ENCODE results near the gene WARS2. TPM values are rescaled to one million over a fixed set of nuclear protein-coding genes. Genes with fewer than 3 reads are reported as not detected.

The WARS2 gene
- total RNA-seq, 1 donor from 2014 or later, result 11.9 TPM

DNA sequence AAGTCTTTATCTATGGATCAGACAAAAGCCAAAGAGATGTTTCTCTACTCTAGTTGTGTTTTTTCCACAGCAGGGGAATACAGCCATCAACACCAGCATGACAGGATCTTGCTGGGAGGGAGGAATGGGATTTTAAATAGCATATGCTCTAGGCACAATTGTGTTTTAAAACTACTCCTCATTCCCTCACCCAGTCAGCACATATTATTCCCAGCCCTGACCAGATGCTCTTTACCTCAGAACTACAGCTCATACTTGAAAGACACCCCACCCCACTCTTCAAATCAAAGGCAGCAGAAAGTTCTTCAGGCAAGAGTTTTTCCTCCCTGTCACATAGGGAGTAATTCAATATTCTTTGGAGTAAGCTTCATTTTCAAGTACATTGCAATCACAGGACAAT, 106.1 kb downstream of the WARS2 start:
- Histone ChIP-seq H3K9me3 (no peaks in the 10 kb centered on the region), H3K27ac (no peak overlapping the region), H3K36me3 (peaks cover 13 to 28% of the 10 kb centered on the region in 2 donors), H3K27me3 (no peaks in the 10 kb centered on the region), H3K4me3 (no peak overlapping the region), H3K4me1 (no peaks in the 10 kb centered on the region)
- no peak for DNase-seq (ENCODE audit: low spot score in 2 of 2)
- TF ChIP-seq, protein P1, sequence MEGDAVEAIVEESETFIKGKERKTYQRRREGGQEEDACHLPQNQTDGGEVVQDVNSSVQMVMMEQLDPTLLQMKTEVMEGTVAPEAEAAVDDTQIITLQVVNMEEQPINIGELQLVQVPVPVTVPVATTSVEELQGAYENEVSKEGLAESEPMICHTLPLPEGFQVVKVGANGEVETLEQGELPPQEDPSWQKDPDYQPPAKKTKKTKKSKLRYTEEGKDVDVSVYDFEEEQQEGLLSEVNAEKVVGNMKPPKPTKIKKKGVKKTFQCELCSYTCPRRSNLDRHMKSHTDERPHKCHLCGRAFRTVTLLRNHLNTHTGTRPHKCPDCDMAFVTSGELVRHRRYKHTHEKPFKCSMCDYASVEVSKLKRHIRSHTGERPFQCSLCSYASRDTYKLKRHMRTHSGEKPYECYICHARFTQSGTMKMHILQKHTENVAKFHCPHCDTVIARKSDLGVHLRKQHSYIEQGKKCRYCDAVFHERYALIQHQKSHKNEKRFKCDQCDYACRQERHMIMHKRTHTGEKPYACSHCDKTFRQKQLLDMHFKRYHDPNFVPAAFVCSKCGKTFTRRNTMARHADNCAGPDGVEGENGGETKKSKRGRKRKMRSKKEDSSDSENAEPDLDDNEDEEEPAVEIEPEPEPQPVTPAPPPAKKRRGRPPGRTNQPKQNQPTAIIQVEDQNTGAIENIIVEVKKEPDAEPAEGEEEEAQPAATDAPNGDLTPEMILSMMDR (IDR thresholded peaks at IDR 0.05), result no peak
- intact Hi-C loops (cut with DNase I), result no loop called here

- Histone ChIP-seq H3K36me3 (peaks cover 13 to 24% of the 10 kb centered on the region in 2 donors), H3K4me3 (no peak overlapping the region), H3K27me3 (no peaks in the 10 kb centered on the region), H3K27ac (no peak overlapping the region), H3K9me3 (no peaks in the 10 kb centered on the region), H3K4me1 (no peaks in the 10 kb centered on the region)
- TF ChIP-seq, protein P1 (IDR thresholded peaks at IDR 0.05), result no peak
- no peak for DNase-seq (ENCODE audit: low spot score in 2 of 2)
- intact Hi-C loops (cut with DNase I), result no loop called here
These were observed 107.5 kb downstream of the WARS2 start for GRCh38 chr1:119032986-119033385.

GRCh38 chr1:119027759-119028158, 112.7 kb downstream of the WARS2 start:
- TF ChIP-seq, protein P1 (IDR thresholded peaks at IDR 0.05), result no peak
- Histone ChIP-seq H3K36me3 (peaks cover 9 to 23% of the 10 kb centered on the region in 2 donors), H3K27ac (no peak overlapping the region), H3K4me3 (no peak overlapping the region), H3K27me3 (no peaks in the 10 kb centered on the region), H3K9me3 (peaks cover 0 to 5% of the 10 kb centered on the region in 2 donors), H3K4me1 (no peaks in the 10 kb centered on the region)
- intact Hi-C loops (cut with DNase I), result no loop called here
- DNase-seq (ENCODE audit: low spot score in 2 of 2), result no peak

DNA sequence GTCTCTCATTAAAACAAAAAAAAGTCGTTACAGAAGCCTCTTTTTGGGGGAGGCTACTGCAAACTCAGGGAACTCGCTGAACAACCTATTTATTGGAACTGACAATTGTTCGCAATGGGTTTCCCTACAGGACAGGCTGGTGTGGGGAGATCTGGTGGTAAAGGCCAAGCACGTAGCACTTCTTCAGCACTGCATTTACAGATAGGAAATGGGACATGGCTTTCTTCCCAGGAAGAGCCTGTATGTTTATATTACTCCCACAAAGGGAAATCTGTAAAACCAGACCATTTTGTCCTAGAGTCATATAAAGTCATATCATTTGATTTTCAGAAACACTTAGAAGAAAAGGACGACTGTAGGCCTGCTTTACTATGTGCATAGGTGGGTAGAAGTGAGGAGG, 113.5 kb downstream of the WARS2 start:
- Histone ChIP-seq H3K36me3 (peaks cover 7 to 19% of the 10 kb centered on the region in 2 donors), H3K9me3 (peaks cover 0 to 5% of the 10 kb centered on the region in 2 donors), H3K27me3 (no peaks in the 10 kb centered on the region), H3K4me3 (no peak overlapping the region), H3K27ac (no peak overlapping the region), H3K4me1 (no peaks in the 10 kb centered on the region)
- TF ChIP-seq, protein P1 (IDR thresholded peaks at IDR 0.05), result no peak
- no peak for DNase-seq (ENCODE audit: low spot score in 2 of 2)
- intact Hi-C loops (cut with DNase I), result no loop called here

DNA sequence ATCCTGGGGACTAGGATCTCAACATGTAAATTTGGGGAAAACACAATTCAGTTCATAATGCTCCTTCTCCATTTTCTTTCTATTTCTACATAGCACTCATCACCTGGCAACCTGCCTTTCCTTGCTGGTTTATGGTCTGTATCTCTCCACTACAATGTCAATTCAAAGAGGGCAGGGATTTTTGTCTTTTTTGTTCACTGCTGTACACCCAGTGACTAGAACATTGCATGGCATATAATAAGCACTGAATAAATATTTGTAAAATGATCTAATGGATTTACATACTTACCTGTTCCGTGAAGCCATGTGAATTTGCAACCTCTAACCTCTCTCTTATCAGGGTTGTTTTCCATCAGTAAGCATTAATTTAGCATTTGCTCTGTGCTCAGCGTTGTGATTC, 124.9 kb downstream of the WARS2 start:
- Histone ChIP-seq H3K36me3 (no peaks in the 10 kb centered on the region), H3K4me3 (no peak overlapping the region), H3K27ac (no peak overlapping the region), H3K4me1 (no peaks in the 10 kb centered on the region), H3K9me3 (no peaks in the 10 kb centered on the region), H3K27me3 (no peaks in the 10 kb centered on the region)
- DNase-seq (ENCODE audit: low spot score in 2 of 2), result no peak
- TF ChIP-seq, protein P1 (IDR thresholded peaks at IDR 0.05), result no peak
- intact Hi-C loops (cut with DNase I), result no loop called here

DNA sequence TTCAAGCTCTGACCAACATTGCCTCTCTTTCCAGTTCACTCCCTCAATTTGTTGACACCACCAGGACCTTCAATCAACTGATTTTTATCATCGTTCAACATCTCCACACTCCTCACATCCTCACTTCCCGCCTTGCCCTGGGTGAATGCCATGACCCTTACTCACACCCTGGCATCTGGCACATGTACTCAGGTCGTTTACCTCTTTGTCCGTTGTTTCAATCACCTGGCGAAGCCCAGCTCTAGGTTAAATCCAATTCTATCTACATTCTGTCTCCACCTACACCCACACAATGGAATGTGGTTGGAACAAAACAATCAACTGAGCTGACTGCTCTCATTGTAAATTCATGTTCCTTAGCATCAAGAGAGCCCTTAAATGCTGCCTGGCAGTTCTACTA, 128.1 kb downstream of the WARS2 start:
- peaks cover 6 to 8% of the 10 kb centered on the region in 2 donors for H3K4me1 ChIP-seq
- TF ChIP-seq, protein P1 (IDR thresholded peaks at IDR 0.05), result no peak
- H3K9me3 ChIP-seq, result no peaks in the 10 kb centered on the region
- H3K27ac ChIP-seq, result no peak overlapping the region
- DNase-seq (ENCODE audit: low spot score in 2 of 2), result no peak
- H3K36me3 ChIP-seq, result no peaks in the 10 kb centered on the region
- H3K27me3 ChIP-seq, result peaks cover 9% of the 10 kb centered on the region
- no peak overlapping the region for H3K4me3 ChIP-seq
- intact Hi-C loops (cut with DNase I), result no loop called here
